Activated CD8-positive, alpha-beta memory T cell treated with anti-CD3 and anti-CD28 coated beads, Interleukin-2, amount 50 U/mL, for 1 hour (primary cell): ENCODE data around the gene PDE6B.
"Not testable (repeated sequence)": the region's sequence is repeated elsewhere in the genome, so short reads cannot be mapped to it uniquely, and the experiment has no call there.

Experiments
- DNase-seq: peaks from one replicate; pipeline ENCODE4 v3.0.0-alpha.2; 2020; ENCODE audit errors: extremely low read depth

The PDE6B gene

GRCh38 chr4:635851-636627, 10.7 kb downstream of the PDE6B start:
- DNase-seq = no peak

- no peak for DNase-seq
Measured at GRCh38 chr4:636628-637159, 11.3 kb downstream of the PDE6B start.

- no peak for DNase-seq
Measured at GRCh38 chr4:637536-638280, 12.3 kb downstream of the PDE6B start.

GRCh38 chr4:642366-642765, 17.0 kb downstream of the PDE6B start:
- not testable (repeated sequence) for DNase-seq

- no peak for DNase-seq
Measured at GRCh38 chr4:646460-646859, 21.1 kb downstream of the PDE6B start.

- DNase-seq = no peak
Measured at GRCh38 chr4:647481-647880, 22.1 kb downstream of the PDE6B start.

- no peak for DNase-seq
Measured at GRCh38 chr4:648579-649292, 23.4 kb downstream of the PDE6B start.

- DNase-seq = no peak
Measured at GRCh38 chr4:649293-649625, 23.9 kb downstream of the PDE6B start.

- DNase-seq = no peak
Measured at GRCh38 chr4:649751-650310, 24.5 kb downstream of the PDE6B start.

- DNase-seq = no peak
Measured at GRCh38 chr4:650461-650860, 25.1 kb downstream of the PDE6B start.

- DNase-seq = no peak
Measured at GRCh38 chr4:650951-651883, 25.8 kb downstream of the PDE6B start.

GRCh38 chr4:651884-652642, 26.7 kb downstream of the PDE6B start:
- DNase-seq = no peak

GRCh38 chr4:653080-653821, 27.9 kb downstream of the PDE6B start:
- DNase-seq = no peak

GRCh38 chr4:653831-654502, 28.6 kb downstream of the PDE6B start:
- no peak for DNase-seq

GRCh38 chr4:654503-654845, 29.1 kb downstream of the PDE6B start:
- DNase-seq = no peak

GRCh38 chr4:654871-655463, 29.6 kb downstream of the PDE6B start:
- no peak for DNase-seq

- no peak for DNase-seq
Measured at GRCh38 chr4:655464-656151, 30.2 kb downstream of the PDE6B start.
